Stimulated activated CD8-positive, alpha-beta memory T cell treated with anti-CD3 and anti-CD28 coated beads, Interleukin-4, amount 100 ng/mL, for 4 hours (primary cell): ENCODE results near the gene MORC2.

Source experiments
- DNase-seq, 2 donors: peaks; one replicate each; pipeline ENCODE4 v3.0.0-alpha.2; 2020; ENCODE audit warnings: low read depth in 2 of 2, low spot score in 1 of 2

The MORC2 gene

GRCh38 chr22:30949934-30950660 lies 18.5 kb downstream of the MORC2 start:
- DNase-seq: no peak

- no peak for DNase-seq
Measured at GRCh38 chr22:30948930-30949342, 19.6 kb downstream of the MORC2 start.

- no peak for DNase-seq
Measured at GRCh38 chr22:30947816-30948454, 20.6 kb downstream of the MORC2 start.

GRCh38 chr22:30947173-30947815 lies 21.3 kb downstream of the MORC2 start:
- DNase-seq: no peak

GRCh38 chr22:30946354-30946753 lies 22.2 kb downstream of the MORC2 start:
- DNase-seq: no peak

- no peak for DNase-seq
Measured at GRCh38 chr22:30945653-30946052, 22.9 kb downstream of the MORC2 start.

- DNase-seq: no peak
Measured at GRCh38 chr22:30944986-30945385, 23.6 kb downstream of the MORC2 start.

- no peak for DNase-seq
Measured at GRCh38 chr22:30943368-30943767, 25.2 kb downstream of the MORC2 start.

- DNase-seq: no peak
Measured at GRCh38 chr22:30941363-30941740, 27.2 kb downstream of the MORC2 start.

GRCh38 chr22:30940685-30941362 lies 27.8 kb downstream of the MORC2 start:
- no peak for DNase-seq

GRCh38 chr22:30934053-30934452 lies 34.5 kb downstream of the MORC2 start:
- no peak for DNase-seq

GRCh38 chr22:30933457-30933856 lies 35.1 kb downstream of the MORC2 start:
- DNase-seq: no peak

GRCh38 chr22:30932661-30933060 lies 35.9 kb downstream of the MORC2 start:
- no peak for DNase-seq

GRCh38 chr22:30931541-30932300 lies 36.9 kb downstream of the MORC2 start:
- DNase-seq: no peak

- DNase-seq: no peak
Measured at GRCh38 chr22:30930228-30930627, 38.3 kb downstream of the MORC2 start.

- DNase-seq: no peak
Measured at GRCh38 chr22:30928401-30928800, 40.2 kb downstream of the MORC2 start.

- no peak for DNase-seq
Measured at GRCh38 chr22:30927806-30928205, 40.8 kb downstream of the MORC2 start.

- no peak for DNase-seq
Measured at GRCh38 chr22:30926706-30927105, 41.9 kb downstream of the MORC2 start.

- DNase-seq: no peak
Measured at GRCh38 chr22:30925667-30926066, 42.9 kb downstream of the MORC2 start.

- DNase-seq: no peak
Measured at GRCh38 chr22:30923168-30923900, 45.2 kb downstream of the MORC2 start.
